Fibroblast of lung (primary cell): ENCODE data around the gene S100B.

Experiments
- EZH2 ChIP-seq: IDR thresholded peaks from 2 replicates; pipeline ENCODE4 v1.5.1; 2012; ENCODE audit warnings: low read length, control low read depth, mild to moderate bottlenecking; ENCODE audit errors: missing control alignments
- TF ChIP-seq, protein P1 (sequence below), 2 donors: IDR thresholded peaks in 1 of 2; conservative IDR thresholded peaks in 1 of 2; 1 replicate in 1 of 2; 2 replicates in 1 of 2; pipeline ENCODE4 v1.5.1; 2011 to 2012; ENCODE audit warnings: low read length in 2 of 2, control low read depth in 1 of 2, inconsistent platforms in 1 of 2, low read depth in 1 of 2, mild to moderate bottlenecking in 1 of 2

DNA sequence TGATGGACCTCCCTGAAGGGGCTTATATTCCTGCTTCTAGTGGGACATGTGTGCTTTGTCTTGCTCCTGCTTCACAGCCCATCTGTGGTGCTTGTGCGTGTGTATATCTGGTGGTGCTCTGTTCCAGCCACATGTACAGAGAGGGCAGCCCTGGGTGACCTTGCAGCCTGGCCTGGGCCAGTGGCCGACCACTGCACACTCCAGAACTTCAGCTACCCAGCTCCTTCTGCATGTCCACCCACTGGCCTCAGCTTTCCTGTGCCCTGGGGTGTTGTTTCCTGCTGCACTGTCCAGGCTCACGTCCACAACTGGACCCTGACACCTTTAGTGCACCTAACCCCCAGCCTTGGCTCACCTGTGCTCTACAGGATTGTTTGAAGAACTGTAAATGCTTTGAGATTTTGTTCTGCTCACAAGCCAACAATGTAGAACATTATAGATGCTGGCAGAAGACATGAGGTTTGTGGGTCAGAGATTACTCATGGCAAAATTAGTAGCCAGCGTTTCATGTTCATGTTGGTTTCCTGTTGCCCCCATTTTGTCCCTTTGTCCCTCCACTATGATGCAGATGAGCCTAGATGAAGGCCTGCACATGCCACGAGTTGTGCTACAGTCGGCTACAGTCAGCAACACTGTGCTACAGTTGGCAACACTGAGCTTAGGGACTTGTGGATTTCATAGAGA lies 5.3 kb upstream of the S100B start:
- TF ChIP-seq, protein P1, sequence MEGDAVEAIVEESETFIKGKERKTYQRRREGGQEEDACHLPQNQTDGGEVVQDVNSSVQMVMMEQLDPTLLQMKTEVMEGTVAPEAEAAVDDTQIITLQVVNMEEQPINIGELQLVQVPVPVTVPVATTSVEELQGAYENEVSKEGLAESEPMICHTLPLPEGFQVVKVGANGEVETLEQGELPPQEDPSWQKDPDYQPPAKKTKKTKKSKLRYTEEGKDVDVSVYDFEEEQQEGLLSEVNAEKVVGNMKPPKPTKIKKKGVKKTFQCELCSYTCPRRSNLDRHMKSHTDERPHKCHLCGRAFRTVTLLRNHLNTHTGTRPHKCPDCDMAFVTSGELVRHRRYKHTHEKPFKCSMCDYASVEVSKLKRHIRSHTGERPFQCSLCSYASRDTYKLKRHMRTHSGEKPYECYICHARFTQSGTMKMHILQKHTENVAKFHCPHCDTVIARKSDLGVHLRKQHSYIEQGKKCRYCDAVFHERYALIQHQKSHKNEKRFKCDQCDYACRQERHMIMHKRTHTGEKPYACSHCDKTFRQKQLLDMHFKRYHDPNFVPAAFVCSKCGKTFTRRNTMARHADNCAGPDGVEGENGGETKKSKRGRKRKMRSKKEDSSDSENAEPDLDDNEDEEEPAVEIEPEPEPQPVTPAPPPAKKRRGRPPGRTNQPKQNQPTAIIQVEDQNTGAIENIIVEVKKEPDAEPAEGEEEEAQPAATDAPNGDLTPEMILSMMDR (conservative IDR thresholded peaks at IDR 0.05 in 1 of 2, IDR thresholded peaks at IDR 0.05 in 1 of 2; ENCODE audit: low read depth in 1 of 2, low read length in 2 of 2) = no peak
- no peak for TF ChIP-seq EZH2
